ENCODE measurements around the gene TK2.

GRCh38 chr16:66537236-66537635, 12.7 kb downstream of the TK2 start:
- no peak for TF ChIP-seq GABPA (IDR thresholded peaks at IDR 0.05 in 1 of 2, conservative IDR thresholded peaks at IDR 0.05 in 1 of 2)
- TF ChIP-seq CTCF (IDR thresholded peaks at IDR 0.05; ENCODE audit: low read depth, low read length, missing input control), result no peak

All from liver (tissue), 3 donors.